LoVo (cell line): ENCODE measurements around the gene TNP1.

Experiments
- DNase-seq: peaks from one replicate; pipeline ENCODE4 v3.0.0-alpha.2; 2016; ENCODE audit warnings: low spot score

Gene TNP1

GRCh38 chr2:216859944-216860343 is at the start of gene TNP1:
Gene TNP1, minus strand, starts transcription at chr2:216860064. Its CDS starts 30 bp downstream, at chr2:216860034.
- DNase-seq = no peak

- DNase-seq = no peak
Observed at GRCh38 chr2:216908300-216908699, 48.4 kb upstream of the TNP1 start.

- no peak for DNase-seq
Observed at GRCh38 chr2:216905649-216906329, 45.9 kb upstream of the TNP1 start.

- DNase-seq = no peak
Observed at GRCh38 chr2:216904974-216905373, 45.1 kb upstream of the TNP1 start.

- no peak for DNase-seq
Observed at GRCh38 chr2:216904554-216904953, 44.7 kb upstream of the TNP1 start.

- DNase-seq = no peak
Observed at GRCh38 chr2:216903470-216903869, 43.6 kb upstream of the TNP1 start.

GRCh38 chr2:216901273-216901672 is 41.4 kb upstream of the TNP1 start:
- DNase-seq = no peak

- DNase-seq = peak; percentile 2
Observed at GRCh38 chr2:216900406-216900805, 40.5 kb upstream of the TNP1 start.

GRCh38 chr2:216897561-216898203 is 37.8 kb upstream of the TNP1 start:
- no peak for DNase-seq

GRCh38 chr2:216890138-216890537 is 30.3 kb upstream of the TNP1 start:
- DNase-seq = no peak

- DNase-seq = no peak
Observed at GRCh38 chr2:216888887-216889622, 29.2 kb upstream of the TNP1 start.

GRCh38 chr2:216888081-216888480 is 28.2 kb upstream of the TNP1 start:
- DNase-seq = no peak

GRCh38 chr2:216887138-216887537 is 27.3 kb upstream of the TNP1 start:
- no peak for DNase-seq

- DNase-seq = no peak
Observed at GRCh38 chr2:216885117-216885553, 25.3 kb upstream of the TNP1 start.

GRCh38 chr2:216884347-216884746 is 24.5 kb upstream of the TNP1 start:
- DNase-seq = no peak

- DNase-seq = no peak
Observed at GRCh38 chr2:216882876-216883275, 23.0 kb upstream of the TNP1 start.

GRCh38 chr2:216881411-216881810 is 21.5 kb upstream of the TNP1 start:
- no peak for DNase-seq

GRCh38 chr2:216880509-216881184 is 20.8 kb upstream of the TNP1 start:
- no peak for DNase-seq

GRCh38 chr2:216879727-216880508 is 20.1 kb upstream of the TNP1 start:
- no peak for DNase-seq

GRCh38 chr2:216878072-216878471 is 18.2 kb upstream of the TNP1 start:
- no peak for DNase-seq

- DNase-seq = no peak
Observed at GRCh38 chr2:216877085-216877484, 17.2 kb upstream of the TNP1 start.

- no peak for DNase-seq
Observed at GRCh38 chr2:216875862-216876261, 16.0 kb upstream of the TNP1 start.
